ENCODE data around the gene VSX1. TPM values are rescaled to one million over a fixed set of nuclear protein-coding genes. Genes with fewer than 3 reads are reported as not detected.

The VSX1 gene
- total and polyA plus RNA-seq, 2 donors (not counting 1 experiment from before 2014, with no cell fraction given): not detected

- Histone ChIP-seq H4K20me1 (ENCODE audit: control insufficient read depth, extremely low read depth, insufficient read depth, low read length) (no peaks in the 10 kb centered on the region), H3K4me1 (ENCODE audit: control insufficient read depth, extremely low read depth, insufficient read depth, low read length) (peaks cover 6% of the 10 kb centered on the region), H3K36me3 (ENCODE audit: control insufficient read depth, insufficient read depth, low read length) (no peaks in the 10 kb centered on the region), H3K4me3 (replicated peaks in 1 of 4; ENCODE audit: control extremely low read depth in 1 of 4, insufficient read depth in 1 of 4, low read depth in 3 of 4, low read length in 4 of 4) (no peak overlapping the region), H3K4me2 (ENCODE audit: extremely low read depth, insufficient read depth, low read length) (no peak overlapping the region), H3K27ac (ENCODE audit: insufficient read depth, low read length) (no peak overlapping the region), H3K79me2 (ENCODE audit: control insufficient read depth, insufficient read depth, low read length) (no peaks in the 10 kb centered on the region), H3K27me3 (ENCODE audit: control insufficient read depth, insufficient read depth, low read length) (peaks cover 23% of the 10 kb centered on the region), H3K9ac (ENCODE audit: insufficient read depth, low read length) (no peak overlapping the region), H2AFZ (ENCODE audit: low read length) (no peak overlapping the region), H3K9me3 (ENCODE audit: control insufficient read depth, insufficient read depth, low read depth, low read length) (no peaks in the 10 kb centered on the region)
- TF ChIP-seq CTCF (conservative IDR thresholded peaks at IDR 0.05 in 1 of 2, IDR thresholded peaks at IDR 0.05 in 1 of 2; ENCODE audit: low read depth in 1 of 2, low read length in 2 of 2) (no peak), EZH2 (IDR thresholded peaks at IDR 0.05; ENCODE audit: low read length, missing control alignments) (no peak)
- DNase-seq (ENCODE audit: low read depth in 2 of 2): no peak
These were observed 32.5 kb downstream of the VSX1 start for GRCh38 chr20:25049261-25050060.

GRCh38 chr20:25048519-25048952 is 33.4 kb downstream of the VSX1 start:
- H3K4me1 ChIP-seq (ENCODE audit: control insufficient read depth, extremely low read depth, insufficient read depth, low read length): peaks cover 2% of the 10 kb centered on the region
- H3K4me3 ChIP-seq (replicated peaks in 1 of 4; ENCODE audit: control extremely low read depth in 1 of 4, insufficient read depth in 1 of 4, low read depth in 3 of 4, low read length in 4 of 4): no peak overlapping the region
- peaks cover 25% of the 10 kb centered on the region for H3K27me3 ChIP-seq (ENCODE audit: control insufficient read depth, insufficient read depth, low read length)
- H3K79me2 ChIP-seq (ENCODE audit: control insufficient read depth, insufficient read depth, low read length): no peaks in the 10 kb centered on the region
- no peaks in the 10 kb centered on the region for H3K36me3 ChIP-seq (ENCODE audit: control insufficient read depth, insufficient read depth, low read length)
- no peak overlapping the region for H3K4me2 ChIP-seq (ENCODE audit: extremely low read depth, insufficient read depth, low read length)
- DNase-seq (ENCODE audit: low read depth in 2 of 2): no peak
- no peak overlapping the region for H3K27ac ChIP-seq (ENCODE audit: insufficient read depth, low read length)
- TF ChIP-seq CTCF (conservative IDR thresholded peaks at IDR 0.05 in 1 of 2, IDR thresholded peaks at IDR 0.05 in 1 of 2; ENCODE audit: low read depth in 1 of 2, low read length in 2 of 2): no peak
- no peak for TF ChIP-seq EZH2 (IDR thresholded peaks at IDR 0.05; ENCODE audit: low read length, missing control alignments)
- no peak overlapping the region for H2AFZ ChIP-seq (ENCODE audit: low read length)
- H3K9me3 ChIP-seq (ENCODE audit: control insufficient read depth, insufficient read depth, low read depth, low read length): no peaks in the 10 kb centered on the region
- H4K20me1 ChIP-seq (ENCODE audit: control insufficient read depth, extremely low read depth, insufficient read depth, low read length): no peaks in the 10 kb centered on the region
- H3K9ac ChIP-seq (ENCODE audit: insufficient read depth, low read length): no peak overlapping the region

GRCh38 chr20:25047766-25048165 is 34.2 kb downstream of the VSX1 start:
- no peak for DNase-seq (ENCODE audit: low read depth in 2 of 2)
- no peak overlapping the region for H2AFZ ChIP-seq (ENCODE audit: low read length)
- no peaks in the 10 kb centered on the region for H3K9me3 ChIP-seq (ENCODE audit: control insufficient read depth, insufficient read depth, low read depth, low read length)
- H3K27ac ChIP-seq (ENCODE audit: insufficient read depth, low read length): no peak overlapping the region
- H4K20me1 ChIP-seq (ENCODE audit: control insufficient read depth, extremely low read depth, insufficient read depth, low read length): no peaks in the 10 kb centered on the region
- H3K79me2 ChIP-seq (ENCODE audit: control insufficient read depth, insufficient read depth, low read length): no peaks in the 10 kb centered on the region
- H3K36me3 ChIP-seq (ENCODE audit: control insufficient read depth, insufficient read depth, low read length): no peaks in the 10 kb centered on the region
- H3K4me1 ChIP-seq (ENCODE audit: control insufficient read depth, extremely low read depth, insufficient read depth, low read length): no peaks in the 10 kb centered on the region
- no peak for TF ChIP-seq EZH2 (IDR thresholded peaks at IDR 0.05; ENCODE audit: low read length, missing control alignments)
- no peak for TF ChIP-seq CTCF (conservative IDR thresholded peaks at IDR 0.05 in 1 of 2, IDR thresholded peaks at IDR 0.05 in 1 of 2; ENCODE audit: low read depth in 1 of 2, low read length in 2 of 2)
- no peak overlapping the region for H3K4me3 ChIP-seq (replicated peaks in 1 of 4; ENCODE audit: control extremely low read depth in 1 of 4, insufficient read depth in 1 of 4, low read depth in 3 of 4, low read length in 4 of 4)
- H3K9ac ChIP-seq (ENCODE audit: insufficient read depth, low read length): no peak overlapping the region
- no peak overlapping the region for H3K4me2 ChIP-seq (ENCODE audit: extremely low read depth, insufficient read depth, low read length)
- H3K27me3 ChIP-seq (ENCODE audit: control insufficient read depth, insufficient read depth, low read length): peaks cover 25% of the 10 kb centered on the region
